H1 (cell line): Measurements from ENCODE around the gene CRYBB1. TPM values are rescaled to one million over a fixed set of nuclear protein-coding genes. Genes with fewer than 3 reads are reported as not detected.

Experiments used
- BACH1 ChIP-seq: IDR thresholded peaks from 2 replicates; pipeline ENCODE4 v1.6.1; 2012; ENCODE audit warnings: low read length, improper control_type of control experiment
- CBX8 ChIP-seq: fragments of 300-800, 300-1000 bp; sonication (generic); IDR thresholded peaks from 2 replicates; pipeline ENCODE4 v1.7.1; 2016; ENCODE audit warnings: low read depth, low read length, borderline replicate concordance
- RBBP5 ChIP-seq: IDR thresholded peaks from 2 replicates; pipeline ENCODE4 v1.7.1; 2012; ENCODE audit warnings: low read depth, mild to moderate bottlenecking, inconsistent platforms, low read length, moderate library complexity, borderline replicate concordance
- polyA plus RNA-seq, 7 experiments: library from polyadenylated mRNA; depleted of rRNA in 3 of 7; stranded (reverse) in 5 of 7; unstranded in 2 of 7; fragments of >200 nt in 5 of 7; fragments of 200-250 nt in 2 of 7; gene quantifications; 1 replicate in 5 of 7; 2 replicates in 1 of 7; 4 replicates in 1 of 7; pipeline versions ENCODE4 v1.2.1 to v1.2.3, GENCODE V29; 2011 to 2013; ENCODE audit warnings: missing spikeins in 2 of 7, mixed read lengths in 2 of 7
- total RNA-seq: library from RNA; stranded (reverse); fragmentation: NEBNext Ultra II Directional; extraction: Animal tissue kit (Norgen Biotek cat#: 25700); gene quantifications from 2 replicates; pipeline ENCODE4 v1.2.1, GENCODE V29; 2021

The CRYBB1 gene
- total and polyA plus RNA-seq, 2 of the 8 experiments (the other 6 are each of a cell fraction or from before 2014, with no cell fraction given), result 1.7 to 6.0 TPM

DNA sequence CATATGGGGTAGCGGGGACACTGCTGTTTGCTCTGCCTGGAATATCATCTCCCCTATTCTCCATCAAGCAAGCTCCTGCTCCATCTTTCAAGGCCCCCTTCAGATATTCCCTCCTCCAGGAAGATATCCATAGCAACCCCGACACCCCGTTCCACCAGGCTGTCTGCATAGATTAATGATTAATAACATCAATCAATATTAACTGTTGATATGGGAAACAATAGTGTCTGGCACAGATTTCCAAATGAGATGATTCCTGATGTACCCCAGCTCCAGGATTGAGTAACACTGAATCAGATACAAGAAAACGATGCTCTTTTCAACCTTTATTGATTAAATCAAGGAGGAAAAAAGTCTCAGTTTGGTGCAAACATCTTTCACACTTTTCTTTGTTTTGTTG, 20.3 kb downstream of the CRYBB1 start (continued):
- no peak for TF ChIP-seq RBBP5
- no peak for TF ChIP-seq CBX8
- TF ChIP-seq BACH1, result no peak
